ENCODE measurements around the gene GPR148. TPM values are rescaled to one million over a fixed set of nuclear protein-coding genes. Genes with fewer than 3 reads are reported as not detected.
"Not testable (repeated sequence)": the region's sequence is repeated elsewhere in the genome, so short reads cannot be mapped to it uniquely, and the experiment has no call there.

The GPR148 gene, protein sequence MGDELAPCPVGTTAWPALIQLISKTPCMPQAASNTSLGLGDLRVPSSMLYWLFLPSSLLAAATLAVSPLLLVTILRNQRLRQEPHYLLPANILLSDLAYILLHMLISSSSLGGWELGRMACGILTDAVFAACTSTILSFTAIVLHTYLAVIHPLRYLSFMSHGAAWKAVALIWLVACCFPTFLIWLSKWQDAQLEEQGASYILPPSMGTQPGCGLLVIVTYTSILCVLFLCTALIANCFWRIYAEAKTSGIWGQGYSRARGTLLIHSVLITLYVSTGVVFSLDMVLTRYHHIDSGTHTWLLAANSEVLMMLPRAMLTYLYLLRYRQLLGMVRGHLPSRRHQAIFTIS
- polyA plus RNA-seq (2011; rRNA removed) (not detected in 2 replicates), polyA plus RNA-seq (2017; fragmentation: RNase III; extraction: RNeasy Plus Mini Kit Qiagen cat#74134 plus additional on column Dnase treatment) (not detected in 3 replicates), polyA minus RNA-seq (2011; rRNA and poly(A)+ RNA removed) (0.17 TPM in 1 of 2 replicates, not detected in the other)
- not detected in 2 replicates for polyA plus RNA-seq (2012; cell fraction: cytosol; rRNA removed)
- not detected in 2 replicates for polyA plus RNA-seq (2012; cell fraction: nucleus; rRNA removed)

- H3K4me1 ChIP-seq, result peaks cover 9% of the 10 kb centered on the region
- peak within 1 kb of the TSS; percentile 99 for H3K4me2 ChIP-seq
- peak within 1 kb of the TSS; percentile 36 to 89; a peak in 5 of 6 replicates for H3K27ac ChIP-seq
- TF ChIP-seq MAFK (IDR thresholded peaks at IDR 0.05; ENCODE audit: partially characterized antibody) (no peak), BCL3 (IDR thresholded peaks at IDR 0.05) (no peak), HES2 (IDR thresholded peaks at IDR 0.05) (no peak), RFX5 (IDR thresholded peaks at IDR 0.05) (no peak)
- no peaks in the 10 kb centered on the region for H3K9me3 ChIP-seq
- no peak for DNase-seq (ENCODE audit: low read depth in 1 of 2, low spot score in 1 of 2)
- ATAC-seq, result 0 out of 6 replicates have a peak, but pooled peaks of 1 of the 2 experiments have one; percentile 5
- 71% methylated on average over 5 of the region's 8 CpGs for WGBS (ENCODE audit: missing lambda C conversion rate)
- peak within 1 kb of the TSS; percentile 70 for H3K4me3 ChIP-seq
- ChIA-PET POLR2A (no interaction called here), CTCF (interaction anchor here (1.2 to 1.4 kb wide), 3 partner anchors 14 to 69 kb away, joined by 3 to 4 read pairs (median 4); no protein-coding TSS in a partner anchor)
- FAIRE-seq, result no peak
These were observed at the start of gene GPR148 for GRCh38 chr2:130728549-130729316. TSS of gene GPR148 (plus strand) at chr2:130729070. CDS start at chr2:130729152, 82 bp downstream.

DNA sequence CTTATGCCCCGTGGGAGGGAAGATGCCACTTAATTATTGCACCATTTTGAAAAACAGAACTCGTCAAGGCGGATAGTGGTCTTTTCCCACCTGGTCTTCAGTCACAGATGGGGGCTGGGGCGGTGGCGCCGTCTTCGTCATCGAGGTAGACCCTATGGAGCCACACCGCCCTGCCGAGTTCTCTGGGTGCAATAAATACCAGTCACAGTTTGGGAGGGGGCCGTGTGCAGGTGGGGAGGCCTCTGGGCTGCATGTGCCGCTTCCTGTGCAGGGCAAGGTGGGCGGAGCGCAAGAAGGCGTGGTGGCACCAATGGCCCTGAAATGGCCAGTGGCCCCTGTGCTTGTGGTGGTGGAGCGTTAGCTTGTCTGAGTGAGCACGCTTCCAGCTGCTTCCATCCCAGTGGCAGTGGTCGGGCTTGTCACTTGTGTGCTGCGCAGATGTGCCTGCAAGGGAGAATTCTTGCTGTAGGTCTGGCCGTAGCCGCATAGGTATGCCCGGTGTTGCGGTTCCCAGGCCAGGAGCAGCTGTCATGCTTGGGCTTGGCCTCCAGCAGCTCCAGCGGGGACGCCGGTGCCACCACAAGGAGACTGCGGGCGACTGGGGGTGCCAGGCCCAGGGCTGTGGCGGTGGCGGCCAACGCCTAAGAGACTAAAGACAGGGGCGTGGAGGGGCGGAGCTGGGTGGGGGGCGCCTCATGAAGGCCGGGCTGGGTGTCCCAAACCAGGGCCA is 36.7 kb upstream of the GPR148 start:
- DNase-seq (ENCODE audit: low read depth in 1 of 2, low spot score in 1 of 2); POLR2A ChIA-PET; H3K4me3 ChIP-seq; H3K4me1 ChIP-seq; FAIRE-seq; H3K4me2 ChIP-seq; CTCF ChIA-PET; H3K9me3 ChIP-seq; ATAC-seq; H3K27ac ChIP-seq: not testable (repeated sequence)
- 71% methylated on average over 14 of the region's 35 CpGs for WGBS (ENCODE audit: missing lambda C conversion rate)

DNA sequence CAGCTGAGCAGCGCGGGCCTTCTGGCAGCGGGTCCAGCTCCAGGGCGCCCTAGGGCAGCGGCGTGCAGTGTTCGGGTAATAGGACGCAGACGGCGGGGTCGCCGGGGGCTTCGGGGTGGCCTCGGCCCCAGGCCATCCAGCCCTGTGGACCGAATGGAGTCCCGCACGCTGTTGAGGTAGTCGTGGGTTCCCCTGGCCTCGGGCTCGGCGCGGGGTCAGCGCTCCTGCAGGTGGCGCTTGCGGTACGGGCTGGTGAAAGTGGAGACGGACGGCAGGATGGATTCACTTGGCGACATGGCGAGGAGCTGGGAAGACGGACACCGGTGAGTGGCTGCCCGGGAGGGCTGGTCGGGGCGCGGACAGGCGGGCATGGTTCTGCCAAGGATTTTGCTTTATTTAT is 35.4 kb upstream of the GPR148 start:
- H3K4me3 ChIP-seq, result peak overlapping the region; percentile 40; the same call in 2 of the 3 replicates
- TF ChIP-seq RAD21 (conservative IDR thresholded peaks at IDR 0.05 in 1 of 2, IDR thresholded peaks at IDR 0.05 in 1 of 2) (peak; percentile 44 to 58; a peak in 3 of 5 replicates), SMC3 (IDR thresholded peaks at IDR 0.05) (0 out of 3 replicates have a peak, but pooled peaks have one; percentile 12)
- TF ChIP-seq, protein P1, sequence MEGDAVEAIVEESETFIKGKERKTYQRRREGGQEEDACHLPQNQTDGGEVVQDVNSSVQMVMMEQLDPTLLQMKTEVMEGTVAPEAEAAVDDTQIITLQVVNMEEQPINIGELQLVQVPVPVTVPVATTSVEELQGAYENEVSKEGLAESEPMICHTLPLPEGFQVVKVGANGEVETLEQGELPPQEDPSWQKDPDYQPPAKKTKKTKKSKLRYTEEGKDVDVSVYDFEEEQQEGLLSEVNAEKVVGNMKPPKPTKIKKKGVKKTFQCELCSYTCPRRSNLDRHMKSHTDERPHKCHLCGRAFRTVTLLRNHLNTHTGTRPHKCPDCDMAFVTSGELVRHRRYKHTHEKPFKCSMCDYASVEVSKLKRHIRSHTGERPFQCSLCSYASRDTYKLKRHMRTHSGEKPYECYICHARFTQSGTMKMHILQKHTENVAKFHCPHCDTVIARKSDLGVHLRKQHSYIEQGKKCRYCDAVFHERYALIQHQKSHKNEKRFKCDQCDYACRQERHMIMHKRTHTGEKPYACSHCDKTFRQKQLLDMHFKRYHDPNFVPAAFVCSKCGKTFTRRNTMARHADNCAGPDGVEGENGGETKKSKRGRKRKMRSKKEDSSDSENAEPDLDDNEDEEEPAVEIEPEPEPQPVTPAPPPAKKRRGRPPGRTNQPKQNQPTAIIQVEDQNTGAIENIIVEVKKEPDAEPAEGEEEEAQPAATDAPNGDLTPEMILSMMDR (IDR thresholded peaks at IDR 0.05), result peak; percentile 42
- 0% methylated on average over 8 of the region's 37 CpGs for WGBS (ENCODE audit: missing lambda C conversion rate)
- H3K27ac ChIP-seq, H3K9me3 ChIP-seq, H3K4me1 ChIP-seq, POLR2A ChIA-PET, FAIRE-seq: not testable (repeated sequence)
- peak overlapping the region; percentile 88 for H3K4me2 ChIP-seq
- DNase-seq (ENCODE audit: low read depth in 1 of 2, low spot score in 1 of 2), result peak; percentile 4 to 73
- ATAC-seq, result peak; percentile 96
- CTCF ChIA-PET, result interaction anchor here (0.6 to 1.2 kb wide), 5 partner anchors 36 to 395 kb away, joined by 3 to 4 read pairs (median 3); no protein-coding TSS in a partner anchor

DNA sequence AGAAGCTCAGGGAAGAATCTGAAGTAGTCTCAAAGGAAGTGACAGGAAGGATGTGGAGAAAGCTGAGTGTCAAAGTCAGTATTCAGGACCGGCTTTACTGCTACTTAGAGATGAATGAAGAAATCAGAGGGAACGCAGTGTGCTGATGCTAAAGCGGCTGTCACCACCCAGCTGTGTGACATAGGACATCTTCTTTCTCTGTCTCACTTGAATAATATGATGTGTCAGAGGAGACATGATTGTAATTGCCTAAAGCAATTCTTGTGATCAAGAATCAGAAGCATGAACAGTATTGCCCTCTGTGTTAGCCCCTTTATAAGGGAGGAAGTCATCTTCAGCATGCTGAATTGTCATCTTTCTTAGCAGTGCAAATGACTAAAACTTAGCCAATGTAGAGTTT is 25.6 kb upstream of the GPR148 start:
- H3K4me3 ChIP-seq; POLR2A ChIA-PET; DNase-seq (ENCODE audit: low read depth in 1 of 2, low spot score in 1 of 2); H3K4me2 ChIP-seq; FAIRE-seq; H3K4me1 ChIP-seq; H3K9me3 ChIP-seq; H3K27ac ChIP-seq; CTCF ChIA-PET; ATAC-seq: not testable (repeated sequence)
- WGBS (ENCODE audit: missing lambda C conversion rate), result 51% methylated on average over 3 of the region's 3 CpGs

DNA sequence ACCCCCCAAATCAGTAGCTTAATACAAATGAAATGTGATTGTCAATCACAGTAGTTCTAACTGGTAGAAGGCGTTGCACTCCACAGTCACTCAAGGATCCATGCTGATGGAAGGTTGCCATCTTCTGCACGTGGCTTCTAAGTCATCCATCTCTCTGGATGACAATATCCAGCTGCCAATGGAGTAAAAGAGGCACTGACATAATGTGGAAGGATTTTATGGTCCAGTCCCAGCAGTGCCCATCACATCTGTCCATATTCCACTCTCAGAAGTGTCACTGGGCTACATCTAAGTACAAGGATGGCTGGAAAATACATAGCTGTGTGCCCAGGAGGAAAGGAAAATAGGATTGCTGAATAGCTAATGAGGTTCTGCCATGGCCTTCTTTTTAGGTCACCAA is 14.1 kb upstream of the GPR148 start:
- FAIRE-seq, result not testable (repeated sequence)
- no CpG with 5 or more reads among the region's 2 CpGs for WGBS (ENCODE audit: missing lambda C conversion rate)

More for the DNA sequence above, 14.1 kb upstream of the GPR148 start:
- H3K4me2 ChIP-seq; CTCF ChIA-PET; DNase-seq (ENCODE audit: low read depth in 1 of 2, low spot score in 1 of 2); H3K9me3 ChIP-seq; ATAC-seq; H3K27ac ChIP-seq; POLR2A ChIA-PET; H3K4me1 ChIP-seq; H3K4me3 ChIP-seq: not testable (repeated sequence)
